Frontal cortex (tissue), 4 donors: ENCODE data around the gene DENND4B. TPM values are rescaled to one million over a fixed set of nuclear protein-coding genes. Genes with fewer than 3 reads are reported as not detected.
"Not testable (repeated sequence)": the region's sequence is repeated elsewhere in the genome, so short reads cannot be mapped to it uniquely, and the experiment has no call there.

ENCODE experiments used
- DNase-seq, 2 donors: peaks; one replicate each; pipeline ENCODE4 v3.0.0; 2012; ENCODE audit warnings: low spot score in 2 of 2
- FAIRE-seq: peaks from 2 replicates; lab custom pipeline; 2012; peaks lifted over from hg19 to GRCh38; lab: Jason Lieb, UNC
- total RNA-seq: library from RNA; depleted of rRNA; stranded (reverse); fragments of >200 nt; gene quantifications from one replicate; pipeline ENCODE4 v1.2.3, GENCODE V29; 2014
- donor health status: control.
- donor health status: control.
- donor health status: control.

DENND4B gene, protein sequence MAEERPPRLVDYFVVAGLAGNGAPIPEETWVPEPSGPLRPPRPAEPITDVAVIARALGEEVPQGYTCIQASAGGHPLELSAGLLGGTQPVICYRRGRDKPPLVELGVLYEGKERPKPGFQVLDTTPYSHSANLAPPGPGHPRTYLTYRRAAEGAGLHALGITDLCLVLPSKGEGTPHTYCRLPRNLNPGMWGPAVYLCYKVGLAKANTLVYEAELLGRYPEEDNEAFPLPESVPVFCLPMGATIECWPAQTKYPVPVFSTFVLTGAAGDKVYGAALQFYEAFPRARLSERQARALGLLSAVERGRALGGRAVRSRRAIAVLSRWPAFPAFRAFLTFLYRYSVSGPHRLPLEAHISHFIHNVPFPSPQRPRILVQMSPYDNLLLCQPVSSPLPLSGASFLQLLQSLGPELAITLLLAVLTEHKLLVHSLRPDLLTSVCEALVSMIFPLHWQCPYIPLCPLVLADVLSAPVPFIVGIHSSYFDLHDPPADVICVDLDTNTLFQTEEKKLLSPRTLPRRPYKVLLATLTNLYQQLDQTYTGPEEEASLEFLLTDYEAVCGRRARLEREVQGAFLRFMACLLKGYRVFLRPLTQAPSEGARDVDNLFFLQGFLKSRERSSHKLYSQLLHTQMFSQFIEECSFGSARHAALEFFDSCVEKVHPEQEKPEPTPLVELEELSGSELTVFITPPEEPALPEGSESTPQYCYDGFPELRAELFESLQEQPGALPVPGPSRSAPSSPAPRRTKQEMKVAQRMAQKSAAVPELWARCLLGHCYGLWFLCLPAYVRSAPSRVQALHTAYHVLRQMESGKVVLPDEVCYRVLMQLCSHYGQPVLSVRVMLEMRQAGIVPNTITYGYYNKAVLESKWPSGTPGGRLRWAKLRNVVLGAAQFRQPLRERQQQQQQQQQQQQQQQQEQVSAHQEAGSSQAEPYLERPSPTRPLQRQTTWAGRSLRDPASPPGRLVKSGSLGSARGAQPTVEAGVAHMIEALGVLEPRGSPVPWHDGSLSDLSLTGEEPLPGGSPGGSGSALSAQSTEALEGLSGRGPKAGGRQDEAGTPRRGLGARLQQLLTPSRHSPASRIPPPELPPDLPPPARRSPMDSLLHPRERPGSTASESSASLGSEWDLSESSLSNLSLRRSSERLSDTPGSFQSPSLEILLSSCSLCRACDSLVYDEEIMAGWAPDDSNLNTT (N-terminal part only)
- 16.3 TPM for total RNA-seq

DNA sequence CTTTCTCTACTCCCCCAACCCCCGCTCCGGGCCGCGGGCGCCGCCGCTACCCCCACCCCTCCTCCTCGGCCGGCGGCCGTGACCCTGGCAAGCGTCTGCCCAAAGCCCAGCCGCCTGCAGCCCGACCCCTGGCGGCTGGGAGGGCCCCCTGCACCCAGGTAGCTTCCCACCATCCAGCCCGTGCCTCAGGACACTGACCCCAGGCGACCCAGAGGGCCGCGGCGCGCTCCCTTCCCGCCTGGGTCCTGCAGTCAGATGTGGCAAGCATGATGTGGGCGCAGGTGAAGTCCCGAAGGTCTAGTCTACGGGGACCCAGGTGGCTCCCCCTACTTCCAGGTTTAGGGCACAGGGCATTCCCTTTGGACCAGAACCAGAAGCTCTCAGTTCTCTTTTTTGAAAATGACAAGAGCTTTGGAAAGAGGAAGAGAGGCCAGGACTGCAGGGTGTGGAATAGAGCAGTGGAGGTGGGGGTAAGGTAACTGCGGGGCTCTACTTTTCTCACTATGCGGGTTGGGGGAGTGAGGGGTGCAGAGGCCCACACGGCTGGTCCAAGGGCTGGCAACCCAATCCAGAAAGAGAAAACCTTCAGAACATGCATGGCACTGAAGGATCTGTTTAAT, at the start of gene DENND4B:
TSS of gene DENND4B (minus strand) at position 97 of the 620 bp plus-strand sequence. CDS start 2,344 bp downstream, outside the sequence.
- FAIRE-seq (no peak), DNase-seq (peak; percentile 96 to 98)

DNA sequence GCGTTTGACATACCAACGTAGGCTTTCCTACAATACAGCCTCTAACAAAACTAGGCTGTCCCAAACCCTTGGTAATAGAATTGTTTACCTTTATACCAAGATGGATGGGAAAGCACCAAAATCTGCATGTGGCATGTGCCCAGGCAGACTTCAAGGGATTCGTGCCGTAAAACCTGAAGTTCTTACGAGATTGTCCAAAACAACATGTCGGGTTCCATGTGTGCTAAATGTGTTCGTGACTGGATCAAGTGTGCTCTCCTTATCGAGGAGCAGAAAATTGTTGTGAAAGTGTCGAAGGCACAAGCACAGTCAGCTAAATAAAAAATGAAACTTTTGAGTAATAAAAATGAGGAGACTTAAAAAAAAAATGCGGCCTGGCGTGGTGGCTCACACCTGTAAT, 49.1 kb upstream of the DENND4B start:
- DNase-seq (no peak), FAIRE-seq (no peak)

DNA sequence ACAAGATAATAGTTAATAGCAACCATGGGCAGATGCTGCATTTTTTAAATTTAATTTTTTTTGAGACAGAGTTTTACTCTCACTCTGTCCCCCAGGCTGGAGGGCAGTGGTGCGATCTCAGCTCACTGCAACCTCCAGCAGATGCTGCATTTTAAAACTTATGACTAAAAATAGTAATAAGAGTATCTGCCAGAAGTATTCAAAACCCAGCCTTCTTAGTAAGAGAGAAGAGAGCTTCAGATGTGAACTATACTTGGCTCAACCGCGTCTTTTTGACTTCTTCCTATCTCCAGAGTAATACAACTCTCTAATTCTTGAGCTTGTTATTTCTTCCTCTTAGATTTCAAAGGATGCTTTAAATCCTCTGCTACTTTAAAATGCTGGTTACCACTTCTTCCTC, 48.7 kb upstream of the DENND4B start:
- DNase-seq: no peak
- FAIRE-seq: no peak

DNA sequence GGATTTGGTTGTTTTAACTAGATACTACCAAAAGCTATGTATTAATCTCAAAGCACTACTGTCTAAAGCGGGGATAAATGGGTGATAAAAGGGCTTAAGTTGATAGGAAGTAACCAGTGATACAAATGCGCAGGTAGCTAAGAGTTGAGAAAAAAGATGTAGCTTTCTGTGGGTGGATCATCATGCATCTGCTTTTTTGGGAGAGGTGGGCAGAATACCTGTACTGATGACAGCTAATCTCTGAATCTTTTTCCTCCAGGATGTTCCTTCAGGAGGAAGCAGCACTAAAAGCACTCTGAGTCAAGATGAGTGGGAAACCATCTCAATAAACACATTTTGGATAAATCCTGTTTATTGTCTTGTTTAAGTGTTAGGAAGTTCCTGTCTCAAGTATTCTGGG, 45.3 kb upstream of the DENND4B start:
- DNase-seq (no peak), FAIRE-seq (no peak)

DNA sequence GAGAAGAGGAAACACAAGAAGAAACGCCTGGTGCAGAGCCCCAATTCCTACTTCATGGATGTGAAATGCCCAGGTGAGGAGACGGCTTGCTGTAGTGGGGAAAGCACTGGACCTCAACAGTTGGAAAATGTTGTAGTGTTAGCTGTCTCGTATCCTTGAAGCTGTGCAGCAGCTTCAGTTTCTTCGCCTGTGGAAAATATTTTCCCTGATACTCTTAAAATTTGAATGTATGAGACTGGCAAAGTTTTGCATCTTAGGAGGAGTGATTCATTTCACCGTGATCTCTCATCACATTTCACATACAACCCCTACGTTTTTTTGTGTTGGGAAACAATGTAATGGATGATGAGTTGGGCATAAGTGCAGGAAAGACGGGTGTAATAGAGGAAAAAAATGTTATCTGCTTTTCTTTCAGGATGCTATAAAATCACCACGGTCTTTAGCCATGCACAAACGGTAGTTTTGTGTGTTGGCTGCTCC, 44.7 kb upstream of the DENND4B start:
- FAIRE-seq (no peak), DNase-seq (no peak)

DNA sequence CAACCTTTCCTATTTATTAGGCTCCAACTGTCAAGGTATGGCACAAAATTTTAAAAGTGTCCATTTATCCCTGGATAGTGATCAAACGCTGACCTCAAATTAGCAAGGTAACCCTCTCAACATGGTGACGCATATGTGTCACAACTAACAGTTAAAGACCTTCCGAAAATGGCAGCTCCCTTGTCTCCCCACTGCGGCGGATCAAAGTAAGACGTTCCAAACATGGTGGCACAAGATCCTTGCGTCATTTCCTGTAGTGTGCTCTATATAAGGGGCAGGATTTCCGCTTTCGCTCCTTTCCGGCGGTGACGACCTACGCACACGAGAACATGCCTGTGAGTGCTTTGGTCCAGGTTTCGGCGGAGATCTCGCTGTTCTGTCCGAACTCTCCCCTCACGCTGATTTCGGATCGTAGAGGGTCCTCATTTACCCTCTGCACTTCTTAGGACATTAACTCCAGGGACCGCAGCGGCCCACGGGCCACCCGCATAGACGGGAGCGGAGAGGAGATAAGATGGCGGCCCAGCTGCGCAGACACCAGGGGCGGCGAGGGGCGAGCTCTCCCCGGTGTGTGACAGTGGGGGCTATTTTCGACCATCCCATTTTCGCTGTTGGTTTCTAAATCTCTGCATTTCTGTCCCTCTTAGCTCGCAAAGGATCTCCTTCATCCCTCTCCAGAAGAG, 44.1 kb upstream of the DENND4B start, which contains the start of gene RPS27:
TSS of gene RPS27 (plus strand) at position 295 of the 683 bp plus-strand sequence. CDS start at position 330, 35 bp downstream.
- DNase-seq (peak; percentile 88 to 92), FAIRE-seq (peak; percentile 48)

DNA sequence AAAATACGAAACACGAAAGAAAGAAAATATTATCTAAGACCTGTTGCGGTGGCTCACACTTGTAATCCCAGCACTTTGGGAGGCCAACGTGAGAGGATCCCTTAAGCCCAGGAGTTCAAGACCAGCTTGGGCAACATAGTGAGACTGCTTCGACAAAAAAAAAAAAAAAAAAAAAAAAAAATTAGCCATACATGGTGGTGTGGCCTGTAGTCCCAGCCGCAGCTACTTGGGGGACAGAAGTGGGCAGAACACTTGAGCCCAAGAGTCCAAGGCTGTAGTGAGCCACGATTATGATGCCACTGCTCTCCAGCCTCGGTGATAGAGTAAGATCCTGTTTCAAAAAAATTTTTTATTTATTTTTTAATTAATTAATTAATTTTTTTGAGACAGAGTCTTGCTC, 41.1 kb upstream of the DENND4B start:
- FAIRE-seq: no peak
- no peak for DNase-seq

DNA sequence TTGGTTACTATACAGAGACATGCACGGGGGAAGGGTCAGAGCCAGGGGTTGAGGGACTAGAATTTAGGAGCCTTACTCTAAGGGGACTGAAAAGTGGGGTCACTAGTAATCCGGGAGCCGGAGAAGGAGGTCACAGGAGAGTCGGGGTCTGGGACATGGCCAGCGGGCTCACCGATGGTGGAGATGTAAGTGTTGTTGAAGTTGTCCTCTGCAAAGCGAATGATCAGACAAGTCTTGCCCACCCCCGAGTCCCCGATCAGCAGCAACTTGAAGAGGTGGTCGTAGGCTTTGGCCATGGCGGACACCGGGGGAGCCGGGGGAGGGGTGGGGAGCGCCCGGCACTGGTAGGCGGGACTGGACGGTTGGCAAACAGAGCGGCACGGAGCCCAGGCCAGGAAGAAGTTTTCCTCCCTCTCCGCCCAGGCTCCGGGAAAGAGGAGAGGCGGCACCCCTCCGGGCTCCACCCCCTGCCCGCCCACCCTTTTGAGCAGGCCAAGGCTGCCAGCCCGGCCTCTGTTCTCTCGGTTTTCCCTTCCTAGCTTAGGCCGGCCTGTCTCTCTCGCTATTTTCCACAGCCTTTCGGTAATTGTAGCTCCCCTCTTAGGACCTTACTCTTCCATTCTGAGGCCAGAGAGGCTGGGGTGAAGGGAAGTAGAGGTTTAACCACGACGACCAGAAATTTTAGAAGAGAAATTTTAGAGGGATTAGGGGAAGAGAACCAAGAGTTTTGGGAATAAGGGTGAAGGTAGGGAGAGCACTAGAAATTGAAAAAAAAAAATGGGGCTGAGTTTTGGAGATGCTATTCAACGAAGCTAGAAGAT, 39.6 kb upstream of the DENND4B start, which contains the start of gene RAB13:
TSS of gene RAB13 (minus strand) at position 399 of the 821 bp plus-strand sequence. CDS start at position 296, 103 bp downstream.
- FAIRE-seq (no peak), DNase-seq (peak; percentile 59 to 76)

DNA sequence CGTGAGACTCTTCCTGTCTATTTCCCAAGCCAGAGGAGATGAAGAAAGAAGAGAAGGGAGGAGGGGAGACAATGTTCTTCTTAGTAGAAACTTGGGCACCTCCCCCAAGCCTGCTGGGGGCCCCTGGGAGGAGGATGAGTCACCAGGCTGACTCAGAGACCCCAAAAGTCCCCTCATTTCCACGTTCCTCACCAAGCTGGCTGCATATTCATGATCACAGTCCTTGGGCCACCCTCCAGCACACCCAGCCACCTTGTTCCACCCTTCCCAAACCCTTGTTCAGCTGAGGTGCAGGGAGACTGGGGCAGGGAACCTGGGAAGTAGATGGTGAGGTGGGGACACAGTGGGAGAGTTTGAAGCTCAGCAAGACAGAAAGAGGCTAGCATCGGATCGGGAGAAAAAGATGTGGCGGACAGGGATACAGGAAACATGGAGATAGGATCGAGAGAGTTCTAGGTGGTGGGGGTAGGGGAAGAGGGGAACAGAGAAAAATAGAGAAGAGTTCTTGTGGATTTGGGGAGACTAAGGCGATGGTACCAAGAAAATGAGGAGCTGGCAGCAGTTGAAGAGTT, 38.9 kb upstream of the DENND4B start:
- DNase-seq (peak in 1 of 2 donors; percentile 54), FAIRE-seq (no peak)

DNA sequence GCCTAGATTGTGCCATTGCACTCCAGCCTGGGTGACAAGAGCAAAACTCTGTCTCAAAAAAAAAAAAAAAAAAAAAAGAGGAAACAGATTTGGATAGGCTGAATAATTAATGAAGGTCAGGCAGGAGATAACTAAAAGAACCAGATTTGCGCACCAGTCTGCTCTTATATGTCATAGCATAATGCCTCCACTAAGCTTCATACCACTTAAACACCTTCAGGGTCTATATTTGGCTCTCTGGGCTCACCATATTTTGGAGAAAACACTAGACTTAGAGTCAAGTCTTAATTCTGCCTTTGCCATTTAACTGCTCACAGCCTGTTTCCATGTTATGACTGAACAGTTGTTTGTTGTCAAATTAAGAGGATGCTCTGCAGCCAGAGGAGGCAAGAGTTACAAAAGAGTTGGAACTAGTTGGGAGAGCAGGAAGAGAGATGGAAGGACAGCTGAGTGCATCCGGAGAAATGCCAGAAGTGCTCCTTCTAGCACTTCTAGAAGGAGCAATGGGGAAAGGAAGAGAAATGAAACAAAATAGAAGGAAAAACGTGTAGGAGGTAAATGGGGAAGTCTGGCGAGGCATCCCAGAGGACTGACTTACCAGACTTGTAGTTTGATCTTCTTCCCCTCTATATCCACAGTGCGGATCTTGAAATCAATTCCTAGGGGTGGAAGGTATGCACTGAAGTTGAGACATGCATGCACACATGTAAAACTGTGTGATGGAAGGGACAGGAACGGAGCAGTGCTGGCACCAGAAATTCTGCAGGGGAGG, 37.8 kb upstream of the DENND4B start:
- FAIRE-seq: no peak

DNA sequence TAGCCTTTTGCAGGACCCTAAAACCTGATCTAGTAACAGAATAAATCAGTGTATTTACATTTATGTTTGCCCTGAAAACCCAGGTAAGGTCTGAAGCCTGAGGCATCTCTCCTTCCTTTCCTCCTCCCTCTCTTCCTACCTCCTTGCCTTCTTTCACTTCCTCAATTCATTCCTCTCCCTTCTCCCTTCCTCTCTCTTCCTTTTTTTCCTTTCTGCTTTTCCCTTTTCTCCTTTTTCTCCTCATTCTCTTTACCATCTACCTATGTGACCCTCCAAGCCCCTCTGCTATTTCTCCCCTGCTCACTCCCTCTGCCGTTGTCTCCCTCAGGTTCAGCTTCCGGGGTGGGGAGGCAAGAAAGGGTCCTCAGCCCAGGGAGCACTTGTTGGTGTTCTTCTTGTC, 35.2 kb upstream of the DENND4B start:
- not testable (repeated sequence) for FAIRE-seq, DNase-seq

More for the DNA sequence above, 37.8 kb upstream of the DENND4B start:
- no peak for DNase-seq

DNA sequence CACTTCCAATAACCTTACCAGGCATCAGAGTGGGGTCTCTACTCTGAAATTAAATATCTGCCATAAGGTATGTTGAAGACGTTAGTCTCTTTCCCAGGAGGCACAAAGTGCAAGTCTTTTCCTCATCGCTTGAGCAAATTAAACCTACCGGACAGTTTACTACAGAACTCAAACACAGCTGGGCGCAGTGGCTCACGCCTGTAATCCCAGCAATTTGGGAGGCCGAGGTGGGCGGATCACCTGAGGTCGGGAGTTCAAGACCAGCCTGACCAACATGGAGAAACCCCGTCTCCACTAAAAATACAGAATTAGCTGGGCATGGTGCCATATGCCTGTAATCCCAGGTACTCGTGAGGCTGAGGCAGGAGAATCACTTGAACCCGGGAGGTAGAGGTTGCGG, 32.6 kb upstream of the DENND4B start:
- DNase-seq, FAIRE-seq: not testable (repeated sequence)

DNA sequence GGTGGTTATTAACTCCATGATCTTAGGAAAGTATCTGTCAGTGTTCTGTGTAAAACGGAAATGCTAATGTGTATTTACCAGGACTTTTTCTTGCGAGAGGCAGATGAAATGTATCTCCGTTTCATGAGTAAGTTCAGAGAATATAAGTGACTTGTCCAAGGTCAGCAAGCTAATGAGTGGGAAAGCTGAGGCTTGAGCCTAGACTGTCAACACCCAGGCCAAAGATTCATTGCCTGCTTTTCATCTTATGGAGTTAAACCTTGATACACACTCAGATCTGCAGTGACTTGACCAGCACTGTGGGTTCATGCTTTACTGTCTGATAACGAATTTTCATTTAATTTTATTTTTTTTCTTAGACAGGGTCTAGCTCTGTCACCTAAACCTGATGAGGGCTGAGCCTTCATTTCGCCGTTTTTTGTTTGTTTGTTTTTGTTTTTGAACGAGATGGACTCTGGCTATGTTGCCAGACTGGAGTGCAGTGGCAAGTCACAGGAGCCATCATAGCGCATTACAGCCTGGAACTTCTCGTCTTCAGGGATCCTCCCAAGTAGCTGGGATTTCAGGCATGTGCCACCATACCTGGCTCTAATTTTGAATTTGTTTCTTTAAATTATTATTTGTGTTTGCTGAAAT, 31.9 kb upstream of the DENND4B start:
- FAIRE-seq (no peak), DNase-seq (no peak)

DNA sequence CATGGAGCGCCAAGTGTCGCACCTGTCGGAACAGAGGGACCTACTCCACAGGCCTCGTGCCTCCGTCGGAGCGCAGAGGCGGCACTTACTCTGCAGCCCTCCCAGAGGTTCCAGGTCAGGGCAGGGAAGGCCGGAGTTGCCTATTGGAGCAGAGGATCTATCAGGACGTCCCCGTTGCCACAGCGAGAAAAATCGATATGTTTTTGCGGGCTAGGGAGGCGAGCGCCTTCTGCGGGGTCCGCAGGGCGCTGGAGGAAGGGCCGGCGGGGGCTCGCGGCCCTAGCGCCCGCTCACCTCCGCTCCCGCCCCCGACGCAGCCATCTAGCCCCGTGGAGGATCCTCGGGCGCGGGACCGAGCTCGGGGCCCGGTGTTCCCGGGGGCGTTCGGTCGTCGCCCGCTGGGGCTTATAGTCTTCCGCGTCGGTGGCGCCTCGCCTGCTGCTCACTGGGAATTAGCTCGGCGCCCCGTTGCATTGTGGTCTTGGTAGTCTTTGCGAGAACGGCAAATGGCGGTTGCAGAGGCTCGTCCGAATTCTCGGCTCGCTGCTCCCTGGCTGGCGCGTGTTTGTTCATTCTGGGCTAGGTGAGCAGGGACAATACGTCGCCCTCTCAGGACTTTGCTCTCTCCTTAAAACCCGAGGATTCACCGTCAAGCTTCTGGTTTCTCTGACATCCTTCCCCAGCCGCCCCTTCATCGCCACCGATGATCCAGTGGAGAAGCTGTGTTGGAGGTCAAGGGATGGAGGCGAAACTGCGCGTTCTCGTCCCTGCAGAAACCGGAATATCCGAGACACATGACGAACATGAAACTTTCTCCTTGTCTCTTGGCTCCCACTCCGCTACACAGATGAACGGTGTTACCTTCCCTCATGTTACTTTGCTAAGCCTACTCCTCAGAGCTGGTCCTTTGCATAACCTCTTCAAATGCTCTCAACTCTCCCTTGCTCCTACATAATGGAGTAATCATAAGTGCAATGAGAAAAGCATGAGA, 31.0 kb upstream of the DENND4B start, which contains the start of gene JTB:
TSS of gene JTB (minus strand) at position 425 of the 991 bp plus-strand sequence. CDS start at position 3, 422 bp downstream.
- FAIRE-seq: no peak

DNA sequence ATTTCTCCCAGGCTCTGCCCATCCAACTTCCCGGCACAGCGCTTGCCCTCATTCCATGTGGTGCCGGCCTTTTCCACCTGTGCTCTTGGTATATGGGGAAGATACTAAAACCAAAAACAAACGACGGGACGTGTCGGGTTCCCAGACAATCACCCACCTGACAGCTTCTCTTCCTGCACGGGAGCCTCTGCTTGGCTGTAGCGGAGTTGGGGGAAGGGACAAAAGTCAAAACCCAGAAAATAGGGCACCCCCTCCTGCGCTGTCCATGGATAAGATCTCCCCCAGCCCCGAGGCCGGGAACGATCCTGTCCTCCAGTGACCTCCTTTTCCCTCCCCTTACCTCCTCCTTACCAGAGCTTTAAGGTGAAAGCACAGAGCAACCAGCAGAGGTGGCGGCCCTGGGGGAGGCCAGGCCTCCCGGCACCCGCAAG, 30.3 kb upstream of the DENND4B start:
- FAIRE-seq (no peak), DNase-seq (no peak)

More for the DNA sequence above, 31.0 kb upstream of the DENND4B start, which contains the start of gene JTB:
- DNase-seq: peak; percentile 88 to 89
